GM18951 (cell line): Measurements from ENCODE around the gene CATSPERE.
"Not testable (repeated sequence)": the region's sequence is repeated elsewhere in the genome, so short reads cannot be mapped to it uniquely, and the experiment has no call there.

ENCODE experiments used
- POLR2A ChIP-seq: IDR thresholded peaks from 4 replicates; pipeline ENCODE4 v1.6.1; 2011; ENCODE audit warnings: mild to moderate bottlenecking; ENCODE audit not compliant: insufficient read length, insufficient read depth; ENCODE audit errors: extremely low read depth
- in situ Hi-C: fragments of 300-500 bp; cut with MboI; formaldehyde crosslinking; loops from one replicate; pipeline ENCODE4 v1.12.0; 2022; ENCODE audit warnings: low sequenced_read_pairs, mixed read lengths, inconsistent platforms; ENCODE audit not compliant: unreplicated experiment

The CATSPERE gene

DNA sequence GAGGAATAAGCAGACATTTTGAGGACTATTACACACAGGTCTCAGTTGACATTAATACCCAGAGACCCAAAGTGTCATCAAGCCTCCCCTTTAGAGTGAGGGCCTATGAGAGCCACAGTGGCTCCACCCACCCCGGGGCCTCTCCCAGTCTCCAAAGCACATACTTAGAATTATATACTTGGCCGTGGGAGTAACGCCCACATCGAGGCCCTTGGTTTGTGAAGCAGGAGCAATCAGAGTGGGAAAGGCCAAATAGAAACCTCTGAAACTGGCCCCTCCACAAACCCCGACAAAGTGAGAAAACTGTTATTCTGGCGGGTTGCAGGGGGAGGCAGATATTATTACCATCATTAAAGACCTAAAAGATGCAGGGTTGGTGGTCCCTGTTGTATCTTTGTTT is 184.8 kb downstream of the CATSPERE start:
- in situ Hi-C loops = no loop called here
- no peak for TF ChIP-seq POLR2A

- in situ Hi-C loops = no loop called here
Measured at GRCh38 chr1:244647819-244648218, 186.7 kb downstream of the CATSPERE start.

DNA sequence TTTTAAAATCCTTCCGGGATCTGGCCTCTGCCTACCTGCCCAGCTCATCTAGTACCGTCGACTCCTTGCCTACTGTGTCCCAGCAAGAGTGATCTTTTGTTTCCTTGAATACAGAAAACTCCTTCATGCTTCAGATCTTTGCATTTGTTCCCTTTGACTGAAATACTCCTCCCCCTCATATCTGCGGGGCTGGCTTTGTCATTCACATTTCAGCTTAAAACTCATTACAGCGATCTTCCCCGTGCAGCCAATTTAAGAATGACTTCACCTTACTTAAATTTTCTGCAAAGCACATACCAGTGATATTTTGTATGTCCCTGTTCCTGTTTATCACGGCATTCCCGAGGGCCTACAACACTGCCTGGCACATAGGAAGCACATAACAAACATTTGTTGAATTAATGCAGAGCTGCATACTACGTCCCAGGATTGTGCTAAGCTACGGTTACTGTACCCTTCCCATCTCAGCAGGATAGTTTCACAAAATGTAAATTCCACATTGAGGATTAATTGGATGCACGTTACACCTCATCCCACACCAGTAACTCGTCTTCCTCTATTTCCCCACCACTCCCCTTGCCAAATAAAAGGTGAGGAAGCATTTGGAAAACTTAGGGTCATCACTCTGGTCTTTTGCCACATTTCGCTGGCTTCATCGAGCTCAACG is 191.0 kb downstream of the CATSPERE start:
- no peak for TF ChIP-seq POLR2A
- in situ Hi-C loops = no loop called here

More at GRCh38 chr1:244647819-244648218, 186.7 kb downstream of the CATSPERE start:
- no peak for TF ChIP-seq POLR2A

- TF ChIP-seq POLR2A = peak; percentile 98
- in situ Hi-C loops = no loop called here
Measured at GRCh38 chr1:244652623-244653438, 191.8 kb downstream of the CATSPERE start, which contains the start of gene DESI2. DESI2 (plus strand) TSS chr1:244653126; CDS start chr1:244653314, 188 bp downstream.

GRCh38 chr1:244653439-244654107 is 192.5 kb downstream of the CATSPERE start:
- no peak for TF ChIP-seq POLR2A
- in situ Hi-C loops = no loop called here

GRCh38 chr1:244654108-244655038 is 193.3 kb downstream of the CATSPERE start:
- TF ChIP-seq POLR2A = no peak
- in situ Hi-C loops = no loop called here

- in situ Hi-C loops = no loop called here
- TF ChIP-seq POLR2A = no peak
Measured at GRCh38 chr1:244655186-244655585, 194.1 kb downstream of the CATSPERE start.

DNA sequence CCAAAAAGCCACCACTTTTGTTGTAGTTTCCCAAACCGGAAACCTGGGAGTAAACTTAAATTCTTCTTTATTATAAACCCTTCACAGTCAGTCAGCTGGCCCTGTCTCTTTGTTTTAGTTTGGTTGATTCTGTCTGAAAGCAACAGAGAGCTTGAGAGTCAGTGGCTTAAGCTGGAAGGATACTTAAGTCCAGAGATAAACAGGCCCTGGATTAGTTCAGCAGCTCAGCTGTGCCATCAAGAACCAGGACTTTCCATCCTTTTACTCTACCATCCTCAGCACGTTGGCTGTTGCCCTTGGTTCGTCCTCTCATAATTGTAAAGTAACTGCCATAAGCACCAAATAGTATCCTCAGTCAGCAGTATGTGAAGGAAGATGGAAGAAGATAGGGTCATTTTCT is 196.3 kb downstream of the CATSPERE start:
- in situ Hi-C loops = no loop called here
- TF ChIP-seq POLR2A = no peak

DNA sequence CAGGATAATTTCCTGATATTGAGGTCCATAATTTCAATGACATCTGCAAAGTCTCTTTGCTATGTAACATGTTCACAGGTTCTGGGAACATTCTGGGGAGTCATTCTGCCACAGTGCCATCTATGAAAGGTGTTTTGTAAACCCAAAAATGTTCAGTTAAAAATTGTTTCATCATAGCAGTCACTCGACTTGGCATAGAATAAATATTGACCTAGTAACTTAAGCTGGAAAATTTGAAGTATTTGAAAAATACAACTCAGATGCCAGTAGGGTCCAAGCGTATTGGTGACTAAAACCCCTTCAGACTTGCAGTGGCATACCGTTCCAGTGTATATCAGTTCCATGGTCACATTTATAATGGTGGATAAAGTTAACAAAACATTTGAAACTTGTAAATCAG is 198.6 kb downstream of the CATSPERE start:
- in situ Hi-C loops = no loop called here

GRCh38 chr1:244660595-244660994 is 199.5 kb downstream of the CATSPERE start:
- TF ChIP-seq POLR2A = no peak
- in situ Hi-C loops = no loop called here

More for the DNA sequence above, 198.6 kb downstream of the CATSPERE start:
- TF ChIP-seq POLR2A = no peak

DNA sequence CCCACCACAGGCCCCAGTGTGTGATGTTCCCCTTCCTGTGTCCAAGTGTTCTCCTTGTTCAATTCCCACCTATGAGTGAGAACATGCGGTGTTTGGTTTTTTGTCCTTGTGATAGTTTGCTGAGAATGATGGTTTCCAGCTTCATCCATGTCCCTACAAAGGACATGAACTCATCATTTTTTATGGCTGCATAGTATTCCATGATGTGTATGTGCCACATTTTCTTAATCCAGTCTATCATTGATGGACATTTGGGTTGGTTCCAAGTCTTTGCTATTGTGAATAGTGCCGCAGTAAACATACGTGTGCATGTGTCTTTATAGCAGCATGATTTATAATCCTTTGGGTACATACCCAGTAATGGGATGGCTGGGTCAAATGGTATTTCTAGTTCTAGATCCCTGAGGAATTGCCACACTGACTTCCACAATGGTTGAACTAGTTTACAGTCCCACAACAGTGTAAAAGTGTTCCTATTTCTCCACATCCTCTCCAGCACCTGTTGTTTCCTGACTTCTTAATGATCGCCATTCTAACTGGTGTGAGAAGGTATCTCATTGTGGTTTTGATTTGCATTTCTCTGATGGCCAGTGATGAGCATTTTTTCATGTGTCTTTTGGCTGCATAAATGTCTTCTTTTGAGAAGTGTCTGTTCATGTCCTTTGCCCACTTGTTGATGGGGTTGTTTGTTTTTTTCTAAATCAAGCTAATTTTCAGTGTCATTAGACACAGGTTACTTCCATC is 200.7 kb downstream of the CATSPERE start:
- in situ Hi-C loops = not testable (repeated sequence)

- in situ Hi-C loops = no loop called here
- TF ChIP-seq POLR2A = no peak
Measured at GRCh38 chr1:244662599-244662998, 201.5 kb downstream of the CATSPERE start.

GRCh38 chr1:244664353-244664752 is 203.3 kb downstream of the CATSPERE start:
- in situ Hi-C loops = no loop called here
- no peak for TF ChIP-seq POLR2A
